Measurements from ENCODE around the gene PMM2. TPM values are rescaled to one million over a fixed set of nuclear protein-coding genes. Genes with fewer than 3 reads are reported as not detected.
"Not testable (repeated sequence)": the region's sequence is repeated elsewhere in the genome, so short reads cannot be mapped to it uniquely, and the experiment has no call there.

The PMM2 gene
- polyA plus RNA-seq, 1 donor = 17.4 TPM

DNA sequence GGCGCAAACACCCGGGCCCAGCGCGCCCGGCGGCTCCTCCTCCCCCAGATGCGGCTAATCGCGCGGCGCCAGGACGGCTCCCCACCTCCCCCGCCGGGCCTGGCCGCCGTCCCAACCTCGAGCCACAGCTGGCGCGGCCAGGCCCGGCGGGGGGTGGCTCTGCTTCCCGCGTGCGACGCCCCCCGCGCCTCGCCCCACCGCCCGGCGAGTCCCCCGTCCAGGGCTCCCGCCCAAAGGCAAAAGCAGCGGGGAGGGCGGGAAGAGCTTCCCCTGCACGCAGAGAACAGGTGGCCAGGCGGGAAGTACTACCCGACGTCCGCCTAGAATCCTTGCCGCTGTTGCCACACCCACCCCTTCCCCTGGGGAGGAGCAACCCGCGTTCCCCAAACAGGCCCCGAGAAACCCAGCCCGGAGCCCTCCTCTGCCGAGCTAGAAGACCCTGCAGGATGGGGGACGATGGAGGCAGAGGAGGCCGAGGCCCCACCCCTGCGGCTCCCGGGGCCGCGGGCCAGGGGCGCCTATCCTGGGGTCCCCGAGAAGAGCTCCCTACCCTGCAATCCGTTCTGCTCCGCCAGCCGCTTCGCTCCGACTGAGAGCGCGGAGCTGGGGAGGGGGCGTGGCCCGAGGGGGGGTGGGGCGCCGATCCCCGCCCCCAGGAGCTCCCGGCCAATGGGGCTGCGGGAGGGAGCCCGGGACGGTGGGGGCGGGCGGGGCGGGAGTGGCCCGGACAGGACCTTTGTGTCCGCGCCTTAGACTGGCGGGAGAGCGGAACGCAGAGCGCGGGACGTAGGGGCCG lies 71.0 kb downstream of the PMM2 start, which contains the start of gene CARHSP1:
CARHSP1 (minus strand) TSS at position 591 of the 796 bp plus-strand sequence. CDS start 9,678 bp downstream, outside the sequence.
- DNase-seq = peak; percentile 86

DNA sequence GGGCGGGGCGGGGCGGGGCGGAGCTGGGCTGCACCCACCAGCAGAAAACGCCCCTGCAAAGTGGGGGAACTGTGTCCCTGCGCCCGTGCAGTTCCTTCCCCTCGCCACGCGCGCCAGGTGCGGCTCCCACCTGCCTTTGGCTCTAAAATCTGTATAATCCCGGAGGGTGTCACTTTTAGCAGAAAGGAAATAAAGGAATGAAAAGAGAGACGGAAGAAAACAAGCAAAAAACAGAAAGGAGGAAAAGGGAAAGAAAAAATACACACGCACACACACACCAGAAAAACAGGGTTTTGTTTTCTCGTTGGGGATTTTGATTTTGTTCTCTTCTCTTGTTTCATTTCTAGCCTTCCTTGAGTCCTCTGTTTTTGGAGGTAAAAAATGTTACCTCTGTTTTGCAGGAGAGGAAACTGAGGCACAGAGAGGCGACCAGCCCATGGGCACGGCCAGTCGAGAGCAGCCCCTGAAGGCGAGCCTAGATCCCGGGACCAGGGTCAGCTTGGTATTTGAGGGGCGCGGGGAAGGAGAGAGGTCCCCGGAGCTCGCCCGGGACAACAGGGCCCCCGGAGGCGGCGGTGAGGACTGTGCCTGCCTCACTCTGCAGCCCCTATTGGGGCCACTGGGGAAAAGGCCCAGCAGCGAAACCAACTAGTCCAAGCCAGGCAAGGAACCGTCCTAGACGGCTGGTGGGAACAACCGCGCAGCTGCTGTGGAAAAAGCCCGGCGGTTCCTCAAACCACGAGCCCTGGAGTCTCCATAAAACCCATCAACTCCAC lies 71.8 kb downstream of the PMM2 start:
- DNase-seq = no peak

DNA sequence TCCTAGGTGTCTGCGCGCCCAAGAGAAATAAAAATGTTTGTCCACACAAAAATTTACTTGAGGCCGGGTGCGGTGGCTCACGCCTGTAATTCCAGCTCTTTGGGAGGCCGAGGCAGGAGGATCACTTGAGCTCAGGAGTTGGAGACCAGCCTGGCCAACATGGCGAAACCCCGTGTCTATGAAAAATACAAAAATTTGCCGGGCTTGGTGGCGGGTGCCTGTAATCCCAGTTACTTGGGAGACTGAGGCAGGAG lies 72.3 kb downstream of the PMM2 start:
- not testable (repeated sequence) for DNase-seq

DNA sequence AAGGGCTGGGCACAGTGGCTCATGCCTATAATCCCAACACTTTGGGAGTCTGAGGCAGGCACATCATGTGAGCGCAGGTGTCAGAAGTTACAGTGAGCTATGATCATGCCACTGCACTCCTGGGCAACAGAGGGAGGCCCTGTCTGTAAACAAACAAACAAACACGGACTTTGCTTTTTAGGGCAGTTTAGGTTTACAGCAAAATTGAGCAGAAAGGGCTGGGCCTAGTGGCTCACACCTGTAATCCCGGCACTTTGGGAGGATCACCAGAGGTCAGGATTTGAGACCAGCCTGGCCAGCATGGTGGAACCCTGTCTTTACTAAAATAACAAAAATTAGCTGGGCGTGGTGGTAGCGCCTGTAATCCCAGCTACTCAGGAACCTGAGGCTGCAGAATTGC lies 74.4 kb downstream of the PMM2 start:
- DNase-seq = no peak

DNA sequence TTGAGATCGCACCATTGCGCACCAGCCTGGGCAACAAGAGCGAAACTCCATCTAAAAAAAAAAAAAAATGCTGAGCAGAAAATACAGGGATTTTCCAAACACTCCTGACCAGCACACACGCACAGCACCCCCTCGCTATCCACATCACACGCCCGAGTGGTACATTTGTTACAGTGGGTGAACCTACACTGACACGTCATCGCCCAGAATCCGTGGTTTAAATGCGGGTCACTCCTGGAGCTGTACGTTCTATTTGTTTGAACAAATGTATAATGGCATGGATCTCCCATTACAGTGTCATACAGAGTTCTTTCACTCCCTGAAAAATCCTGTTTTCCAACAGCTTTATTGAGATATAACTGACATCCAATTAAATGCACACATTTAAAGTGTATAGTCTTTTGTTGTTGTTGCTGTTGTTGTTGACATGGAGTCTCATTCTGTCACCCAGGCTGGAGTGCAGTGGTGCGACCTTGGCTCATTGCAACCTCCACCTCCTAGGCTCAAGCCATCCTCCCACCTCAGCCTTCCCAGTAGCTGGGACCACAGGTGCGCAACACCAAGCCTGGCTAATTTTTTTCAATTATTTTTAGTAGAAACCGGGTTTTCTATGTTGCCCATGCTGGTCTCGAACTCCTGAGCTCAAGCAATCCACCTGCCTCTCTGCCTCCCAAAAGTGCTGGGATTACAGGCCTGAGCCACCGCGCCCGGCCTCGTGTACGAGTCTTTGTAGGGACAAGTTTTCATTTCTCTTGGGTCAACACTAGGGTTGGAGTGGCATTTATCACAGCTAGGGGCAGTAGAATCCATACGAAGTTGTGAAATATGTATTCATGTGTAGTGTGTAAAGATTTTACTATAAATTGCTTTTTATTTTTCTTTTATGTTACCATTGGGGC lies 75.6 kb downstream of the PMM2 start:
- DNase-seq = no peak

DNA sequence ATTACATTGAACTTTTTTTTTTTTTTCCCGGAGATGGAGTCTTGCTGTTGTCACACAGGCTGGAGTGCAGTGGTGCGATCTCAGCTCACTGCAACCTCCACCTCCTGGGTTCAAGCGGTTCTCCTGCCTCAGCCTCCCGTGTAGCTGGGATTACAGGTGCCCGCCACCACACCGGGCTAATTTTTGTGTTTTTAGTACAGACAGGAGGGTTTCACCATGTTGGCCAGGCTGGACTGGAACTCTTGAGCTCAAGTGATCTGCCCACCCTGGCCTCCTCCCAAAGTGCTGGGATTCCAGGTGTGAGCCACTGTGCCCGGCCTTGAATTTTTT lies 76.2 kb downstream of the PMM2 start:
- not testable (repeated sequence) for DNase-seq

DNA sequence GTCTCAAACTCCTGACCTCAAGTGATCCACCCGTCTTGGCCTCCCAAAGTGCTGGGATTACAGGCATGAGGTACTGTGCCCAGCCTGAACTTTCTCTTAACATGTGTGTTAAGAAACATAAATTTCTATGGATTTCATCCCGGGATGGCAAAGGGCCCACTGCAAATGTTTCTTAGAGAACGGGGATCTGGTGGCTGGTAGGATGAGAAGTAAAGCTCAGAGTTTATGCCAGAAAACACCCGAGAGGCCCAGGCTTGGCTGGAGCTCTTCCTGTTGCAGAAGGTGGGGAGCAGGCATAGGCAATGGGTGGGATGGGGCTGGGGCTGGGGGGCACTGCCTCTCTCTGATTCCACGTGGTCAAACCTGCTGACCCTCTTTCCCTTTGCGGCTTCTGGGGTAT lies 76.7 kb downstream of the PMM2 start:
- DNase-seq = peak; percentile 59

DNA sequence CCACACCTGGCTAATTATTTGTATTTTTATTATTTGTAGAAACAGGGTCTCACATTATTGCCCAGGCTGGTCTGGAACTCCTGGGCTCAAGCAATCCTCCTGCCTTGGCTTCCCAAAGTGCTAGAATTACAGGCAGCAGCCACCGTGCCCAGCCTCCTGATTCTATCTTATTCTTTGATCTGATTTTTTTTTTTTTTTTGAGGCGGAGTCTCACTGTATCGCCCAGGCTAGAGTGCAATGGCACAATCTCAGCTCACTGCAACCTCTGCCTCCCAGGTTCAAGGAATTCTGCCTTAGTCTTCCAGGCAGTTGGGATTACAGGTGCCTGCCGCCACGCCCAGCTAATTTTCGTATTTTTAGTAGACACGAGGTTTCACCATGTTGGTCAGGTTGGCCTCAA lies 77.7 kb downstream of the PMM2 start:
- DNase-seq = not testable (repeated sequence)

DNA sequence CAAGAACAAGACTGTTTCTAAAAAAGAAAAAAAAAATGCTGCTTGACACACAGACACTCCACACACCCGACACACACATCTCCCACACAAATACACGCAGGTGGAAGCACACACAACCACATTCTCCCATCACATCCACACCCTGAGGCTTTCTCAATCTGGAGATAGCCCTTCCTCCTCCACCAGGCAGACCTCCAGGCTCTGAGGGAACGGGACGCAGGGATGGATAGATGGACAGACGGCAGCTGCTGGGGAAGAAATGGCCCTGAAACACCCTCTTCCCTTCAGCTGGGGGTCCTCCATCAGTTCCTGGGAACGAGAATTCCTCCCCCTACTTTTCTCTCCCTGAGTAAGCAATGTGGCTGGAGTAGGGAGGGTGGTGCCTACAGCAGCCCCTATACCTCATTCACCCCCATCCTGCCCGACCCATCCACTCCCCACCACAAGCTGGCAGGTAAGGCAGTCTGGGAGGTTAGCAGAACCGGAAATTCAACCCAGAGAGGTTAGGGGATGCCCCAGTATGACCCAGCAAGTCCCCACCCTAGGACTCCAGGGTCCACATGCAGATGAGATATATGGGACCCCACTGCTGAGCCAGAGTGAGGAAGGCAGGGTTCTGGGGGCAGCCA lies 80.4 kb downstream of the PMM2 start:
- no peak for DNase-seq

DNA sequence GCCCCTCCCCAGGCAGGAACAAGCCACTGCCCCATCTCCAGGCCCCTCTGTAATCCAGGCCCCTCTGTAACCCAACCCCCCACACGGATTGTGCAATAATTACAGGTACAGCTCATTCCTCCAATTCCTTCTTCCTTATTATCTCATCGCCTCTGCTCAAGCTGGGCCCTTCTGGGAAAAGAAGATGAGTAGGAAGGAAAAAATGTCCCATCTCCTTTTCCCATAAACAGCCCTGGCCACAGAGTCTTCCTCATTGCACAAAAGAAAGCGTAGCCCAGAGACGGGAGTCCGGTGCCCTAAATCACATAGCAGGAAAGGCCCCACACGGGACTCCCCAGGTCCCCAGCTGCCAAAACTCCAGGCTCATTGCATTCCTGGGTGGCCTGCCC lies 80.9 kb downstream of the PMM2 start:
- no peak for DNase-seq

DNA sequence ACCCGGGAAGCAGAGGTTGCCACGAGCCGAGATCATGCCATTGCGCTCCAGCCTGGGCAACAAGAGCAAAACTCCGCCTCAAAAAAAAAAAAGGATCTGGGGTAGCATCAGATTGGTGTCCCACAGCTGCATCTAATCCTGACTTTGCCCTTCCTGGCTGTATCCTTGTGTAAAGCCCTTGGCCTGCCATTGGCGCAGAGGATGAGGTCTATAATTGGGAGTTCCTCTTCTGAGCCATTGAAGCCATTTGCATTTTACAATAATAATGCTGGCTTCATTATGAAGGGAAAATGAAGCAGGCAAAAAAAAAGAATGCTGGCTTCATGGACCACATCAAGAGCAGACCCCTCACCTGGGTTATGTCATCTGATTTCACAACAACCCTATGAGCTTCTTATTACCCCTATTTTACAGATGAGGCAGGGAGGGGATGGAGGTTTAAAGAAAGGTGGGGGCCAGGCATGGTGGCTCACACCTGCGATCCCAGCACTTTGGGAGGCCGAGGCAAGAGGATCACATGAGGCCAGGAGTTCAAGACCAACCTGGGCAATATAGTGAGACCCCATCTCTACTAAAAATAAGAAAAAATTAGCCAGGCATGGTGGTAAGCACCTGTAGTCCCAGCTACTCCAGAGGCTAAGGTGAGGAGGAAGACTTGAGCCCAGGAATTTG lies 83.3 kb downstream of the PMM2 start:
- DNase-seq = no peak

DNA sequence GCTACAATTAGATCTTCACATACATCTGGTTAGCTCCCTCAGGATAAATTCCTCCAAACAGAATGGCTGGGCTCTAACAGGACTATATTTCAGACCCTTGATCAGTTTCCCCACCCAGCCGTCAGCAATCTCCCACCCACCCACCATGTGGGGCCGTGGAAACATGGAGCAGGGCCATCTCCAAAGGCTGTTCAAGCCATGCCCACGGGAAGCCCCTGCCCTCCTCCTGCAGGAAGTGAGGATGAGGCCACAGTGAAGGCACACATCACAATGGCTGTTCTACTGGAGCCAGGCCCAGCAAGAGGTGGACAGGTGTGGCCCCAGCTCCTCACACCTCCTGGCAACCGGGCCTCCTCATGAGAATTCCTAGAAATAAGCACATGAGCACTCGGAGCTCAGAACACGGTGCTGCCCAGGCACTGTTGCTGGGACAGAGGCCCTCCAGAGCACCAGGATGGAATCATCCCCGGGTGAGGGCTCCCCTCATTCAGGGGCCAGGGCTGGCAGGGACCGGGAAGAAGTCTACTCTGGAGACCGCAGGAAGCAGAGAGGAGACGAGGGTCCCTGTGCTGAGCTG lies 84.5 kb downstream of the PMM2 start, which contains the start of gene LITAFD:
LITAFD (plus strand) TSS at position 311 of the 577 bp plus-strand sequence. CDS start 2,005 bp downstream, outside the sequence.
- no peak for DNase-seq

DNA sequence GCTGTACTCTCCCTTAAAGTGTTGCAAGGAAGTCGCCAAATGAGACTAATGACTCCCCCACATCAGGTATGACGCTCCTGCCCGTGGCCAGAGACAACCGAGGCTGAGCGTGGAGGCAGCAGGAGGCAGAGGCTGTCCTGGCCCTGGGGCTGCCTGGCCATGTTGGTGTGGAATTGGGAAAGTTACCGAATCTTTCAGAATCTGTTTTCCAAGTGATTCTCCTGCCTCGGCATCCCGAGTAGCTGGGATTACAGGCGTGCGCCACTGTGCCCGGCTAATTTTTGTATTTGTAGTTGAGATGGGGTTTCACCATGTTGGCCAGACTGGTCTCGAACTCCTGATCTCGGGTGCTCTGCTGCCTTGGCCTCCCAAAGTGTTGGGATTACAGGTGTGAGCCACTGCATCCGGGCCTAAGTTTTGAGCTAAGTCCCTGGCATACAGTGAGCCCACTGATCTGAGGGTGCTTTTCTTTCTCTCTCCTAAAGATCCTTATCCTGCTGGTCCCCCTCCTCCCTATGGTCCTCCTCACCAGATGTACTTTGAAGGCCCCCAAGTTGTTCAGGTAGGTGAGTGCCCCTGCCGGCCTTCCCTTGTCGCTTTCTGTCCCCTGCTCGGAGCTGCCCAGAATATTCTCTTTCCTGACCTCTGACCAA lies 85.2 kb downstream of the PMM2 start:
- no peak for DNase-seq

DNA sequence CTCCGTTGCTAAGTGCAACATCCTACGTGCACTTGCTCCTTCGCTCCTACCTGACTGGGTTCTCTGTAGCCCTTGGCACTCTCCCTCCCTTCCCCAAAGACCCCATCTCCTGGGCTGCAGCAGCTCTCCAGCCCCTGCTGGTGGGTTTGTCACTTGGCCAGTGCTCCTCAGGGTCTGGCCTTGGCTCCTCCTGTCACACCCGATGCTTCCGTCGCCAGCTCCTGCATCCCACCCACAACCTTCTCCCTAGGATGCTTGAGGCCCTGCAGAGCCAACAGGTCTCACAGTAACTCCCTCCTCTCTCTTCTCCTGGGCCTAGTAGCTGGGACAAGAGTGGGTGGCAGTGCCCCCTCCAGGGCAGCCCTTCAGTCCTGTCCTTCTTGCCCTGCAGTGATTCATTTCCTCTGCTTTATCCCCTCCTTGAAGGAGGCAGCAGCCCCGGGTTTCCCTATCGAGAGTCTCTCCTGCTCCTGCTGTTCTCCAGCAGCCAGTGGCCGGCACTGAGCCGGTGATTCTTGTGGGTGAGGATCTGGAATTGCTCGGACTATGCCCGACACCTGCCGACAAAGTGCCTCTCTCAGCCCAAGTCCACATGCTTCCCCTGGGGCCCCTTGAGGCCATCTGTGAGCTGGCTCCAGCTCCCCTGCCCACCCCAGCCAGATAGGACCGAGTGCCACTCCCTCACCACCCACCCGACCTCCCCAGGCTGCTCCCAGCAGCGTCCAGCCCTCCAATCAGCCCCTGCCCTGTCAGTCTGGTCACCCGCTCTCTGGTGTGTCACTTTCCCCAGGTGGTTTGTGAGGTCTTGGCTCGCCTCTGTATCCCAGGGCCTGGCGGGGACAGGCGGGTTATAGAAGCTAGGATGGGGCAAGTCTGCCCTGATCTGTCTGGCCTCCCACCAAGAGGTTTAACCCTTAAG lies 88.3 kb downstream of the PMM2 start:
- DNase-seq = no peak

DNA sequence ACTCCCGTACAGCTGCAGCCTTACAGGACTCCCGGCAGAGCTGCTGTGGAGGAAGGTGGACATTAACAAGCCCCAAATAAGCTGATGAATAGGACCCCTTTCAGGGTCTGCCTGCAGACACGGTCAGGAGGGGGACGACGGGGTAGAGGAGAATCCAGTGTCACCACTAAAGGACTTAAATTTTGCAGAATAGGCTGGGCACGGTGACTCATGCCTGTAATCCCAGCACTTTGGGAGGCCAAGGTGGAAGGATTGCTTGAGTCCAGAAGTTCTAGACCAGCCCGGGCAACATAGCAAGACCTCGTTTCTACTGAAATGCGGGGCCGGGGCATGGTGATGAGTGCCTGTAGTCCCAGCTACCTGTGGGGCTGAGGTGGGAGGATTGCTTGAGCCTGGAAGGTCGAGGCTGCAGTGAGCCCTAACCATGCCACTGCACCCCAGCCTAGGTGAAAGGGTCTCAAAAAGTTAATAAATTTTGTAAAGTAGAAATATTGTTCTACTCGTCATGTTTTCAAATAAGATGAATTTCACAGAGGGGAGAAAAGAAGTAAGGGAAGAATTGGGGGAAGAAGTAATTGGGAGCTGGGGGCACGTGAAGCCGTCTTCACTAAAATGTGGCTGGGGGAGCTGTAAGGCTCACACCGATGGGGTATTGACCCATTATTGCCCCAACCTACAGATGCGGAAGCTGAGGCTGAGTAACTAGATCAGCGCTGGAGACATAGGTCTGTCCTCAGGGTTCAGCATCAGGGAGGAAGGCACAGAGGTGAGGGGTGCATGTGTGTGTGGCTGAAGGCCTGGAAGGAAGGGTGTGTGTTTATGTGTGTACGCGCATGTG lies 89.2 kb downstream of the PMM2 start:
- no peak for DNase-seq

DNA sequence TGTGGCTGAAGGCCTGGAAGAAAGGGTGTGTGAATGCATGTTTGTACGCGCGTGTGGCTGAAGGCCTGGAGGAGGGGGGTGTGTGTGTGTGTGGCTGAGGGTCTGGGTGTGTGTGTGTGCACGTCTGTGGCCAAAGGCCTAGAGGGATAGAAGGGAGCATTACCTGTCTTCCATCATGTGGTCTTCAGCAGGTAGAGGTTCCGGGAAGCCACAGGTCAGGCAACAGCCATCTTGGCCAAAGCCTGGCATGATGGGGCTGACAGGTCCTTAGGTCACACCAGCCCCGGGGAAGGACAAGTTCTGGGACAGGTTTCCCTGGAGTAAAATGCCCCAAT lies 89.8 kb downstream of the PMM2 start:
- DNase-seq = no peak

DNA sequence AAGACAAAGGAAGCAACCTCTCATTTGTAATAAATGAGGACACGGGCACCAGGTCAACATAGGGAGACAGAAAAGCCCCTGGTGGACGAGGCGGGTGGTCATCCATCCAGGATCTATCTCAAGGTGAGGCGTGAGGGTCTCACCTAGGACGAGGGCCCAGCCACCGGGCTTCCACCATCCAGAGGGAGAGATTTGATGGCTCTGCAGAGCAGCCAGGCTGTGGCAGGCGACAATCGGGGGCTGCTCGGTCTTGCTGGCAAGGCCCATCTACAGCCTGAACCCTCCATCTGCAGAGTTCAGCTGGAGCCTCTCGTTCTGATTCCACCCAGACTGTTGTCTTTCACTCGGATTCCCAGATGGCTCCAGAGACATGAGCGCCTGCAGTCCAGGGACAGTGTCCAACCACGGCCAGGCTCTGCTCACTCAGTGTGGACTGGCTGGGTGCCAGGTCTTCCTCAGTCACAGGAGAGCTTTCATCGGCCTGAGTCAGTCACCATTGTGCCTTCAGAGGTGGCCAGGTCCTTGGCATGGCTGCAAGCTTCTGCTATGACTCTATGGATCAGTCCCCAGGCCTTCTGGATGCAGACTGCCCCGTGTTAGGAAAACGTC lies 90.4 kb downstream of the PMM2 start:
- DNase-seq = no peak
